GM20000 (cell line): ENCODE measurements around the gene KANTR.

Experiments used
- DNase-seq: peaks from one replicate; pipeline ENCODE4 v3.0.0; 2012; ENCODE audit warnings: low spot score
- CTCF ChIP-seq: IDR thresholded peaks from 2 replicates; pipeline ENCODE4 v1.5.1; 2012; ENCODE audit warnings: mild to moderate bottlenecking, control low read depth; ENCODE audit errors: extremely low read depth, missing control alignments

The KANTR gene, protein sequence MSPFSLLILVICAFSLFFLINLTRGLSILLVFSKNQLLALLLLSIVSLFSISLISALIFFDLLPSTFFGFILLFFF

DNA sequence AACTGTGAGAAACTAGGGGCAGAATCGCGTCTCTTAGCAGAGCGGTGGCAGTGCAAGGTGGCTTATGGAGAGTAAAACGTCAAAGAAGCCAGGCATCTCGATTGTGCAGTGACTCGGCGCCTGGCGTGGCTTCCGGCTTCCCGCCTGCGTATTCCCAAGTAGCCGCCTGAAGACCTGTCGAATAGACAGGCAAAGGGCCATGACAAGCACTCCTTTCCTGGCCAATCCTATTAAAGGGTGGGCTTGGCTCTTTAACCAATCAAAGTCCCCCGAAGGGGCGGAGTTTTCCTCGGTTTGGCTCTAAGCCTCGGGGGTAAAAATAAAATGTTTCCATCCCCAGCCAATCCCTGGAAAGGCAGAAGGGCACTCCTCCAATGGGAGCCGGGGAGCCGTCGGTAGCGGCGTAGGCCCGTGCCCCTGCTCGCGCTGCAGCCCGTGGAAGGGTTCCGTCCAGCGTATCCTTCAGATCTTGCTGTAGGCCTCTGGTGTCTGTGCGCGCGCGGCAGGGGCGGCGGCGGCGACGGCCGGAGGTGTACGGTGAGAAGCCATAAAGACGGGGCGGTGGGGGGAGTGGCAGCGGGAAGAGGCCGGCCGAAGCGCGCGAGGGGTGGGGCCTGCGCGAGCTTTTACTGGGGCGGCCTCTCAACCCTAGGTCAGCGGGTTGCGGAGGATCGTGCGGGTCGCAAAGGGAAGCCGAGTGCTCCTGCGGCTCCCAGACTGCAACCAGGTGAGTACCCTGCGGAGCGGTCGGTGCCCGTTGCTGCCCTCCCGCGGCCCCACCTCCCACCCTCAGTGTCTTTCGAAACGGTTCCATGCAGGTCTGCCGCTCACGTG lies at the start of gene KANTR:
Gene KANTR (plus strand): TSS at position 395 of the 834 bp plus-strand sequence. CDS start 30,131 bp downstream, outside the sequence.
- no peak for TF ChIP-seq CTCF
- DNase-seq, result peak; percentile 86

GRCh38 chrX:53044995-53045394 lies 48.9 kb upstream of the KANTR start:
- no peak for DNase-seq
- no peak for TF ChIP-seq CTCF

GRCh38 chrX:53047228-53047627 lies 46.7 kb upstream of the KANTR start:
- no peak for DNase-seq
- TF ChIP-seq CTCF, result no peak

- no peak for TF ChIP-seq CTCF
- DNase-seq, result no peak
Measured at GRCh38 chrX:53048169-53049126, 45.5 kb upstream of the KANTR start, which contains the start of gene GPR173. GPR173 (plus strand) TSS chrX:53048789; CDS start chrX:53076622, 27,833 bp downstream.

DNA sequence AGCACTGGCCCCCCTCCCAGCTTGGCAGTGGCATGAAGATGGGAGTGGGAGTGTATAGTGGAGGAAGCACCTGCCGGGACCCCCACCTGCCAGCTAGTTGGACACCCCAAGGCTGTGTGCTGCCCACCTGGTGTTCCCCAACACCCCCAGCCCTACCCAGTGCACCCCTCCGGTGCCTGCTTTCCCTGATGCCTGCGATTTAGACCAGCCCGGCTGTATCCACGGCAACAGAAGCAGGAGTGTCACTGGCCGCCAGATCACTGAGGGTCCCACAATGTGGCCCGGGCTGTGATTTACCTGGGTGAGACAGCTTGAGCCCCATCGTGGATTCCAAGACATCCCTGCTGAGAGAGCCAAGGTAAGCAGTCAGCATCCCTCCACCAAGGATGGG lies 44.8 kb upstream of the KANTR start:
- TF ChIP-seq CTCF, result no peak
- no peak for DNase-seq

DNA sequence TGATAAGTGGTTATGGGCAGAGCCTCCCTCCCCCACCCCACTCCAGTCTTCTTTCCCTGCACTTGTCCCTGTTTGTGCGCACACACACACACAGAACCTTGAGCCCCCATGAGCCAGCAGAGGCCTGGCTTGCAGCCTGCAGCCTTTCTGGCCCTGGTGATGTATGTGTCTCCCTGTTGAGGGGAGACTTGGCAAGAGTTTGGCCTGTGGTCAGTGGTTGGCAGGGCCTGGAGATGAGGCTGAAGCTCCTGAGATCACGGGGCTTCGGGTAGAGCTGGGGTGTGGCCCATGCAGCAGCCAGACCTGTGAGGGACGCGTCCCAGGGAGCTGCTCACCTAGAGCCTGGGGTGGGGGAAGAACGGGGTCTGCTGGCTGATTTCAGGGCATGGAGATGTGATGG lies 43.1 kb upstream of the KANTR start:
- no peak for TF ChIP-seq CTCF
- no peak for DNase-seq
